A549 (cell line): ENCODE data around the gene KLHL29. TPM values are rescaled to one million over a fixed set of nuclear protein-coding genes. Genes with fewer than 3 reads are reported as not detected.

Source experiments
- ATAC-seq, 2 experiments: fragments of 200-7000 bp in 1 of 2; fragments of >200 bp in 1 of 2; cut with Nextera tagmentation in 1 of 2; cut with Tn5 transposase in 1 of 2; 3 replicates each; pipeline versions ENCODE4 v1.8.0 to v1.9.1; 2018 to 2020; ENCODE audit warnings: mild to moderate bottlenecking in 1 of 2, moderate library complexity in 1 of 2
- CTCF ChIA-PET: fragments of 300-600 bp; sonication (Branson Sonifier 250); formaldehyde crosslinking; extraction: SDS; loops from one replicate; lab custom pipeline; 2021; ENCODE audit warnings: antibody characterized with exemption, inconsistent platforms; lab: Yijun Ruan, JAX
- POLR2A ChIA-PET: fragments of 350-600 bp; formaldehyde crosslinking; extraction: SDS; loops from one replicate; lab custom pipeline; 2021; ENCODE audit warnings: antibody characterized with exemption, inconsistent platforms; lab: Yijun Ruan, JAX
- DNase-seq, 2 experiments: peaks; one replicate each; pipeline versions ENCODE4 v3.0.0 to v3.0.0-alpha.2; 2011 to 2016; ENCODE audit warnings: low read depth in 1 of 2, low spot score in 1 of 2
- FAIRE-seq: peaks from 2 replicates; lab custom pipeline; 2011; peaks lifted over from hg19 to GRCh38; lab: Jason Lieb, UNC
- H3K27ac ChIP-seq, 2 experiments: fragments of >200 bp; sonication (Bioruptor Twin); formaldehyde crosslinking; 3 replicates each; pipeline ENCODE4 v1.5.1; 2016 to 2017
- H3K4me1 ChIP-seq: fragments of >200 bp; sonication (Bioruptor Twin); formaldehyde crosslinking; 3 replicates; pipeline ENCODE4 v1.6.1; 2016
- H3K4me2 ChIP-seq: fragments of >200 bp; sonication (Bioruptor Twin); formaldehyde crosslinking; 3 replicates; pipeline ENCODE4 v1.6.1; 2016
- H3K4me3 ChIP-seq: fragments of >200 bp; sonication (Bioruptor Twin); formaldehyde crosslinking; 3 replicates; pipeline ENCODE4 v1.5.1; 2016
- H3K9me3 ChIP-seq: fragments of >200 bp; sonication (Bioruptor Twin); formaldehyde crosslinking; 3 replicates; pipeline ENCODE4 v1.6.1; 2016
- BHLHE40 ChIP-seq: IDR thresholded peaks from 2 replicates; pipeline ENCODE4 v1.6.1; 2012; ENCODE audit warnings: low read depth, low read length, inconsistent platforms
- CBX2 ChIP-seq: fragments of 200-600 bp; sonication (generic); IDR thresholded peaks from 2 replicates; pipeline ENCODE4 v1.6.1; 2016; ENCODE audit warnings: low read depth, mild to moderate bottlenecking, borderline replicate concordance
- CEBPB ChIP-seq, 2 experiments: fragments of >200 bp in 1 of 2; sonication (Bioruptor Twin) in 1 of 2; formaldehyde crosslinking in 1 of 2; IDR thresholded peaks; 2 replicates each; pipeline ENCODE4 v1.6.1; 2012 to 2016
- CHD2 ChIP-seq: fragments of 150-350 bp; IDR thresholded peaks from 2 replicates; pipeline ENCODE4 v1.6.1; 2014; ENCODE audit warnings: low read length; ENCODE audit not compliant: partially characterized antibody
- EHF ChIP-seq: fragments of 250-450 bp; sonication (Bioruptor Pico); IDR thresholded peaks from 2 replicates; pipeline ENCODE4 v1.5.0; 2020; ENCODE audit warnings: mild to moderate bottlenecking
- FOSB ChIP-seq: fragments of 250-450 bp; sonication (Bioruptor Pico); IDR thresholded peaks from 2 replicates; pipeline ENCODE4 v1.5.0; 2020; ENCODE audit warnings: mild to moderate bottlenecking, moderate library complexity
- FOXS1 ChIP-seq: fragments of 250-450 bp; sonication (Bioruptor Pico); IDR thresholded peaks from 2 replicates; pipeline ENCODE4 v1.5.0; 2020; ENCODE audit warnings: mild to moderate bottlenecking, moderate library complexity
- HDAC2 ChIP-seq: fragments of 200-600 bp; sonication (generic); IDR thresholded peaks from 2 replicates; pipeline ENCODE4 v1.6.1; 2016
- HOXA7 ChIP-seq: fragments of 250-450 bp; sonication (Bioruptor Pico); IDR thresholded peaks from 2 replicates; pipeline ENCODE4 v1.5.0; 2020; ENCODE audit warnings: mild to moderate bottlenecking, moderate library complexity
- MAFK ChIP-seq: fragments of 450-650 bp; IDR thresholded peaks from 2 replicates; pipeline ENCODE4 v1.6.1; 2014; ENCODE audit not compliant: partially characterized antibody
- MYC ChIP-seq: IDR thresholded peaks from 2 replicates; pipeline ENCODE4 v1.6.1; 2012; ENCODE audit warnings: mild to moderate bottlenecking, inconsistent platforms, low read length, improper control_type of control experiment, borderline replicate concordance
- NFE2L2 ChIP-seq: fragments of 150-350 bp; conservative IDR thresholded peaks from 2 replicates; pipeline ENCODE4 v1.6.1; 2014; ENCODE audit warnings: low read length
- PHF8 ChIP-seq: fragments of 200-600 bp; sonication (generic); IDR thresholded peaks from 2 replicates; pipeline ENCODE4 v1.6.1; 2016; ENCODE audit warnings: low read depth, mild to moderate bottlenecking, antibody characterized with exemption, moderate library complexity, borderline replicate concordance
- POLR2A ChIP-seq: IDR thresholded peaks from 2 replicates; pipeline ENCODE4 v1.6.1; 2012; ENCODE audit warnings: mild to moderate bottlenecking, low read length
- REST ChIP-seq: fragments of 200-600 bp; sonication (generic); IDR thresholded peaks from 2 replicates; pipeline ENCODE4 v1.6.1; 2016; ENCODE audit warnings: antibody characterized with exemption, mild to moderate bottlenecking, moderate library complexity
- TFCP2L1 ChIP-seq: fragments of 250-450 bp; sonication (Bioruptor Pico); IDR thresholded peaks from 2 replicates; pipeline ENCODE4 v1.5.0; 2021; ENCODE audit warnings: mild to moderate bottlenecking
- TP53 ChIP-seq: fragments of 250-450 bp; sonication (Bioruptor Pico); IDR thresholded peaks from 2 replicates; pipeline ENCODE4 v1.5.0; 2021; ENCODE audit warnings: mild to moderate bottlenecking, moderate library complexity
- ZC3H11A ChIP-seq: fragments of 450-650 bp; IDR thresholded peaks from 2 replicates; pipeline ENCODE4 v1.6.1; 2014; ENCODE audit warnings: antibody characterized with exemption, mild to moderate bottlenecking
- ZSCAN20 ChIP-seq: fragments of 250-450 bp; sonication (Bioruptor Pico); IDR thresholded peaks from 2 replicates; pipeline ENCODE4 v1.8.0; 2022; ENCODE audit warnings: mild to moderate bottlenecking, moderate library complexity
- WGBS: methylation state at CpG from one replicate; pipeline ENCODE4 v1.1.6; 2017; ENCODE audit errors: missing lambda C conversion rate; 5-methylcytosine and 5-hydroxymethylcytosine counted together
- polyA plus RNA-seq, 4 experiments: library from polyadenylated mRNA; depleted of rRNA in 3 of 4; stranded (reverse); fragments of >200 nt; fragmentation: RNase III in 1 of 4; extraction: RNeasy Plus Mini Kit Qiagen cat#74134 plus additional on column Dnase treatment in 1 of 4; gene quantifications; 2 replicates in 3 of 4; 3 replicates in 1 of 4; pipeline ENCODE4 v1.2.3, GENCODE V29; 2011 to 2017
- TF ChIP-seq, protein P1 (sequence below): fragments of 450-650 bp; IDR thresholded peaks from 2 replicates; pipeline ENCODE4 v1.6.1; 2014; ENCODE audit warnings: antibody characterized with exemption
- TF ChIP-seq, protein P2 (sequence below): fragments of 250-450 bp; sonication (Bioruptor Pico); IDR thresholded peaks from 2 replicates; pipeline ENCODE4 v1.5.0; 2021; ENCODE audit warnings: mild to moderate bottlenecking, moderate library complexity, borderline replicate concordance

Gene KLHL29
- polyA plus RNA-seq, 2 of the 4 experiments (the other 2 are of a cell fraction) = 1.3 to 2.5 TPM

GRCh38 chr2:23617811-23618215 is 232.8 kb downstream of the KLHL29 start:
- ATAC-seq (no peak), DNase-seq (no peak), FAIRE-seq (no peak)
- H3K4me3 ChIP-seq = no peak overlapping the region
- POLR2A ChIA-PET = no interaction called here
- H3K4me1 ChIP-seq = no peaks in the 10 kb centered on the region
- CTCF ChIA-PET = interaction anchor here (0.7 to 1.6 kb wide), 2 partner anchors 43 to 48 kb away, joined by 3 read pairs; no protein-coding TSS in a partner anchor
- no peak overlapping the region for H3K27ac ChIP-seq
- TF ChIP-seq NFE2L2 (no peak), ZSCAN20 (CRISPR knock-in tag) (no peak)
- WGBS = 91% methylated on average over 15 of the region's 15 CpGs
- peaks cover under 1% of the 10 kb centered on the region; the same call in 1 of the 3 replicates for H3K9me3 ChIP-seq
- no peak overlapping the region for H3K4me2 ChIP-seq

- no peak overlapping the region for H3K4me2 ChIP-seq
- no peaks in the 10 kb centered on the region for H3K4me1 ChIP-seq
- no peaks in the 10 kb centered on the region for H3K9me3 ChIP-seq
- no peak for TF ChIP-seq CBX2
- TF ChIP-seq, protein P1, sequence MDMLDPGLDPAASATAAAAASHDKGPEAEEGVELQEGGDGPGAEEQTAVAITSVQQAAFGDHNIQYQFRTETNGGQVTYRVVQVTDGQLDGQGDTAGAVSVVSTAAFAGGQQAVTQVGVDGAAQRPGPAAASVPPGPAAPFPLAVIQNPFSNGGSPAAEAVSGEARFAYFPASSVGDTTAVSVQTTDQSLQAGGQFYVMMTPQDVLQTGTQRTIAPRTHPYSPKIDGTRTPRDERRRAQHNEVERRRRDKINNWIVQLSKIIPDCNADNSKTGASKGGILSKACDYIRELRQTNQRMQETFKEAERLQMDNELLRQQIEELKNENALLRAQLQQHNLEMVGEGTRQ = no peak
- no peak for TF ChIP-seq CHD2
- no peak for TF ChIP-seq EHF (CRISPR knock-in tag)
- TF ChIP-seq, protein P2, sequence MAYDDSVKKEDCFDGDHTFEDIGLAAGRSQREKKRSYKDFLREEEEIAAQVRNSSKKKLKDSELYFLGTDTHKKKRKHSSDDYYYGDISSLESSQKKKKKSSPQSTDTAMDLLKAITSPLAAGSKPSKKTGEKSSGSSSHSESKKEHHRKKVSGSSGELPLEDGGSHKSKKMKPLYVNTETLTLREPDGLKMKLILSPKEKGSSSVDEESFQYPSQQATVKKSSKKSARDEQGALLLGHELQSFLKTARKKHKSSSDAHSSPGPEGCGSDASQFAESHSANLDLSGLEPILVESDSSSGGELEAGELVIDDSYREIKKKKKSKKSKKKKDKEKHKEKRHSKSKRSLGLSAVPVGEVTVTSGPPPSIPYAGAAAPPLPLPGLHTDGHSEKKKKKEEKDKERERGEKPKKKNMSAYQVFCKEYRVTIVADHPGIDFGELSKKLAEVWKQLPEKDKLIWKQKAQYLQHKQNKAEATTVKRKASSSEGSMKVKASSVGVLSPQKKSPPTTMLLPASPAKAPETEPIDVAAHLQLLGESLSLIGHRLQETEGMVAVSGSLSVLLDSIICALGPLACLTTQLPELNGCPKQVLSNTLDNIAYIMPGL (CRISPR knock-in tag) = no peak
- no peak for TF ChIP-seq ZC3H11A
- no peak for TF ChIP-seq POLR2A
- no peak for TF ChIP-seq PHF8
- no peak for TF ChIP-seq HDAC2
- no peak for TF ChIP-seq CEBPB (IDR thresholded peaks at IDR 0.05)
- no peak for TF ChIP-seq HOXA7
- no peak for TF ChIP-seq FOSB (CRISPR knock-in tag)
- no peak for TF ChIP-seq MYC
- no peak for TF ChIP-seq REST
- TF ChIP-seq TFCP2L1 (CRISPR knock-in tag) = no peak
- TF ChIP-seq FOXS1 (CRISPR knock-in tag) = no peak
- no peak for TF ChIP-seq BHLHE40
- TF ChIP-seq TP53 = no peak
- TF ChIP-seq MAFK = no peak
- TF ChIP-seq, all 56 proteins: peak for 0
- WGBS = 83% methylated on average over 10 of the region's 10 CpGs
- ChIA-PET CTCF (interaction anchor here (0.5 to 1.6 kb wide), 2 partner anchors 47 to 251 kb away, joined by 3 read pairs; no protein-coding TSS in a partner anchor), POLR2A (no interaction called here)
- FAIRE-seq (no peak), DNase-seq (no peak), ATAC-seq (no peak)
- Histone ChIP-seq H3K4me3 (no peak overlapping the region), H3K27ac (no peak overlapping the region)
Observed at GRCh38 chr2:23618265-23618664, 233.3 kb downstream of the KLHL29 start.
